Uterus (tissue), 2 donors: ENCODE measurements around the gene ANKRD60.
A peak's percentile ranks its signal among the peaks of the same experiment; 100 is the strongest.

ENCODE experiments used
- CTCF ChIP-seq, 4 experiments: fragments of 200-600 bp in 2 of 4; fragments of 450-650 bp in 2 of 4; sonication (generic) in 2 of 4; IDR thresholded peaks; one replicate each; pipeline ENCODE4 v1.5.1; 2016 to 2019; ENCODE audit warnings: antibody characterized with exemption in 4 of 4, mild to moderate bottlenecking in 2 of 4, moderate library complexity in 1 of 4
- POLR2A ChIP-seq, 2 donors: fragments of 450-650 bp; IDR thresholded peaks; one replicate each; pipeline ENCODE4 v1.6.1; 2016; ENCODE audit warnings: antibody characterized with exemption in 2 of 2, mild to moderate bottlenecking in 1 of 2, moderate library complexity in 1 of 2

GRCh38 chr20:58179432-58180099 lies 48.9 kb downstream of the ANKRD60 start:
- TF ChIP-seq CTCF (IDR thresholded peaks at IDR 0.05) (peak; percentile 91 to 99 (median 96)), POLR2A (IDR thresholded peaks at IDR 0.05) (no peak)
